Activated T-cell treated with anti-CD3 and anti-CD28 coated beads for 24 hours (primary cell): ENCODE results near the gene FDXACB1.
A peak's percentile ranks its signal among the peaks of the same experiment; 100 is the strongest.

ENCODE experiments used
- DNase-seq: peaks from one replicate; pipeline ENCODE4 v3.0.0-alpha.2; 2020; ENCODE audit warnings: low read depth

Gene FDXACB1

GRCh38 chr11:111843661-111844060, 35.3 kb downstream of the FDXACB1 start:
- no peak for DNase-seq

DNA sequence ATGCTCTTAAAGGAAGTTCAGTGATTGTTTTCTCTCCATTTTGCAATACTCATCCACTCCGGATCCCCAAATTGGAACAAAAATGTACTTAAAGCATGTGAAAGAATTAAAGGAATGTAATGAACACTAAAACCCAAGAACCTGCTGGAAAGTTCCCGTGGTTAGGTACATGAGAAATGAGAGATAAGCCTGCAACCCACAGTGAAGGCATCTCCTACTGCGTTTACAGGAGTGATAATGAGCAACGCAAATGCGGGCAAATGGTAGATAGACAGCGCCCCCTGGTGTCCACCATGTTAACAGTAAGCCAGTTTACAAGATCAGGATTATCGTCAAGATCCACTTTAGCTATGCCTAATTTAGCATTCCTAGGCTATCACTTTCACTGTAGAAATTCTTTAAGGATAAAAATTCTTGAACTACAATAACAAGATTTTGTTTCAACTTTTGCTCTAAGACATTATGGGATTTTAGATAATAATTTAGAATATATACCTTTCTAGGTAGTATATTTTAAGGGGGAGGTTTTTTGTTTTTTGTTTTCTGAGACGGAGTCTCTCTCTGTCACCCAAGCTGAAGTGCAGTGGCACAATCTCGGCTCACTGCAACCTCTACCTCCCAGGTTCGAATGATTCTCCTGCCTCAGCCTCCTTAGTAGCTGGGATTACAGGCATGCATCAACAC, 37.5 kb downstream of the FDXACB1 start:
- peak; percentile 77 for DNase-seq

DNA sequence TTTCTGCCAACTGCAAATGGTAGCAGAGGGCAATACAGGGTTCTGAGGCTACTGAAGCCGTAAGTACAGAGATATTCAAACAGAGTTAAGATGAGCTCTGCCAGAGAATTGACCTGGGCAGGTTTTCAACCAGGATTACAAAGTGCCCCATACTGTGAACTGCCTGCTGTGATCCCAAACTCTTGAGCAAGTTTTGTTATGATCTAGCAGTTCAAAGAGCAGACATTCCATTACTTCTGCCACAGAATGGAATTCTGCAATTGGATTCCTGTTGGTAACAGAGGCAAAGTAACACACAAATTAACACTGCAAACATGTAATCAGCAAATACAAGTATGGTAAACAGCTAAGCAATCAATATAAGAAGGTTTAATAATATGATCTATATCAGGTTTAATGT, 38.8 kb downstream of the FDXACB1 start:
- DNase-seq: no peak

GRCh38 chr11:111838054-111838453, 40.9 kb downstream of the FDXACB1 start:
- no peak for DNase-seq

DNA sequence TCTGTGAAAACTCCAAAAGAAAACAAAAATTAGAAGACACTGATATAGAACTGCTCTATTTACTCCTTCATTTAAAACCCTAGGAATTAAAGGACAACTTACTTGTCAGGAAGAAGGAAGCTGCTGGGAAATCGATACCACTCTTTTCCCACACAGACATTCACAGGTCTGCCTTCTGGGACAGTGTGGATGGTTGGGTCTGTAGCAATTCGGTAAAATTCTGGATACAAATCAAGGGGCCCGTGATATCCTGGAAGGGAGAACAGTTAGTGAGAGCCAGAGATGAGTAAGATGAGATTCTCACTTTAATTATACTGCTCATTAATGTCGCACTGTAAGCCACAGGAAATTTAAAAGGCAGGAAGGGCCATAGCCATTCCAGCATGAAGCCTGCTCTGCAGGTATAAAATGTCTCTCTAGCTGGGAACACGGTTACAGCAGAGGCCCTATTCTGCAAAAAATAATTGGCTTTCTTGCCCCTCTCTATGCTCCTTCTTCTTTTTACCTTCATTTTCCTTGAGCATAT, 41.5 kb downstream of the FDXACB1 start:
- no peak for DNase-seq

GRCh38 chr11:111836721-111837120, 42.2 kb downstream of the FDXACB1 start:
- DNase-seq: no peak

- DNase-seq: no peak
These were observed 42.8 kb downstream of the FDXACB1 start for GRCh38 chr11:111836162-111836561.

DNA sequence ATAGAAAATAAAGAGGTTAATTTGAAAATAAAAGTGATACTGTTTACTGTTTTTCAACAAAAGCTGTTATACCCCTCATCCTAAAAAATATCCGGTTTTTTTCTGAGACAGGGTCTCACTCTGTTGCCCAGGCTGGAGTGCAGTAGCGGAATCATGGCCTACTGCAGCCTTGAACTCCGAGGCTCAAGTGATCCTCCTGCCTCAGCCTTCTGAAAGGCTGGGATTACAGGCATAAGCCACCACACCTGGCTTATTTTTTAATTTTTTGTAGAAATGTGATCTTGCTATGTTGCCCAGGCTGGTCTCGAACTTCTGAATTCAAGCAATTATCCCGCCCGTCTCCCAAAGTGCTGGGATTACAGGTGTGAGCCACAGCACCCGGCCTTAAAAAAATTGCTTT, 43.3 kb downstream of the FDXACB1 start:
- DNase-seq: no peak

GRCh38 chr11:111834432-111835163, 44.4 kb downstream of the FDXACB1 start:
- DNase-seq: no peak

- DNase-seq: no peak
These were observed 45.4 kb downstream of the FDXACB1 start for GRCh38 chr11:111833524-111833923.

DNA sequence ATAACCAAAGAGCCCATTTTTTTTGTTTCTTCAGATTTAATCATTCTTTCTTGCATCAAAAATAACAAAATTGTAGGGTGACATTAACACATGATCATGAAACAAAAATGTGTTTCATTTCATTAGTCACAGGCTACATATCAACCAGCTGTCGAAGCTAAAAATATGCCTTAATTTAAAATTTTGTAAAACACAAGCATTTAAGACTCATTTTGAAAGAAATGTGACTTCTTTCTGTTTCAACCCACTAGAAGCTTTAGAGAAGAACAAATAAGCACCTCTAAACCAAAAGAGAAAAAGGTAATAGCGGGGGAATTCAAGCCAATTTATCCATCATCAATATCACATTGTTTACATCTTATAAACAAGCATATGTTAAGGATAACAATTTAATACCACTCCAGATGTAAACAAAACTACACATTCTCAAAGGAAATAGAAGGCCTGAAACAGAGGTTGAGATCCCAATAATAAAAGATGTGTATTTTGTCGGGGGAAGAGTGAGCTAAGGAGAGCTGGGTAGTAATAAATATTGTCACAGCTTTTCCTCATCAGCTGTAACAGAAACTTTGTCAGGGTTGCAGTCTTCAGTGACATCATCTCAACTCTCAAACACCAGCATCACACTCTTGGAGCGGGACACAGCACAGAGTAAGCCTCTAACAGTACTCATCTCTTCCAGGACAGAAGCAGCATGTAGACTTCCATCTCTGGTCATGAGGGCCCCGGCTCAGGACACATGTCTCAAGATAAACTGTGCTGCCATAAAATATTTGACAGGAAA, 49.6 kb downstream of the FDXACB1 start:
- no peak for DNase-seq

DNA sequence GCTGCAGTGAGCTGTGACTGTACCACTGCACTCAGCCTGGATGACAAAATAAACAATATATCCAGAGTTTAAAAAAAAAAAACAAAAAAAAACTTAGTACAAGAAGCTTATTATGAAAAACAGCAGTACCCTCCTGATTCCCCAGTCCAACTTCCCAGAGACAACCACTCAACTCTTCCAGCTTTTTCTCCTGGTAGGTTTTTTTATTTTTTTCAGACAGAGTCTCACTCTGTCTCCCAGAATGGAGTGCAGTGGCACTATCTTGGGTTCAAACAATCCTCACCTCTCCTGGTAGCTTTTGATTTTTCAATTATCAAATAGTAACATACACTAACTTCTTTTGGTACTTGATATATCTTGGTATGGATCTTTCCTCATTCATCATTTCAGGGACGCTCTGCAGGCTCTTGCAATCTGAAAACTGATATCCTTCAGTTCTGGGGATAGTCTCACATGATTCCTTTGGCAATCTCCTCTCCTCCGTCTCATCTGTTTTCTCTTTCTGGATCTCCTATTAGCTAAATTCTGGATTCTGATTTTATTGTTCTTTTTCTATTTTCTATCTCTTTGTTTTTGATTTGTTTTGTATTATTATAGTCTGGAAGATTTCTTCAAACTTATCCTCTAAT, 52.5 kb downstream of the FDXACB1 start:
- no peak for DNase-seq
